ENCODE results near the gene BMPER. TPM values are rescaled to one million over a fixed set of nuclear protein-coding genes. Genes with fewer than 3 reads are reported as not detected.
A peak's percentile ranks its signal among the peaks of the same experiment; 100 is the strongest.

BMPER gene
- total and polyA plus RNA-seq, 2 donors (not counting 1 experiment from before 2014, with no cell fraction given): 12.2 to 15.9 TPM

- Histone ChIP-seq H3K27ac (ENCODE audit: insufficient read depth, low read length) (peak overlapping the region; percentile 88), H3K4me1 (ENCODE audit: control insufficient read depth, extremely low read depth, insufficient read depth, low read length) (peaks cover 16% of the 10 kb centered on the region), H3K9ac (ENCODE audit: insufficient read depth, low read length) (peak overlapping the region; percentile 86), H3K36me3 (ENCODE audit: control insufficient read depth, insufficient read depth, low read length) (no peaks in the 10 kb centered on the region), H2AFZ (ENCODE audit: low read length) (peak overlapping the region; percentile 95), H3K4me2 (ENCODE audit: extremely low read depth, insufficient read depth, low read length) (peak overlapping the region; percentile 99), H3K4me3 (replicated peaks in 1 of 4; ENCODE audit: control extremely low read depth in 1 of 4, insufficient read depth in 1 of 4, low read depth in 3 of 4, low read length in 4 of 4) (peak overlapping the region; percentile 75 to 89 (median 80)), H3K79me2 (ENCODE audit: control insufficient read depth, insufficient read depth, low read length) (peaks cover 3% of the 10 kb centered on the region), H3K9me3 (ENCODE audit: control insufficient read depth, insufficient read depth, low read depth, low read length) (no peaks in the 10 kb centered on the region), H3K27me3 (ENCODE audit: control insufficient read depth, insufficient read depth, low read length) (no peaks in the 10 kb centered on the region), H4K20me1 (ENCODE audit: control insufficient read depth, extremely low read depth, insufficient read depth, low read length) (no peaks in the 10 kb centered on the region)
- no peak for TF ChIP-seq EZH2 (IDR thresholded peaks at IDR 0.05; ENCODE audit: low read length, missing control alignments)
- TF ChIP-seq, protein P1, sequence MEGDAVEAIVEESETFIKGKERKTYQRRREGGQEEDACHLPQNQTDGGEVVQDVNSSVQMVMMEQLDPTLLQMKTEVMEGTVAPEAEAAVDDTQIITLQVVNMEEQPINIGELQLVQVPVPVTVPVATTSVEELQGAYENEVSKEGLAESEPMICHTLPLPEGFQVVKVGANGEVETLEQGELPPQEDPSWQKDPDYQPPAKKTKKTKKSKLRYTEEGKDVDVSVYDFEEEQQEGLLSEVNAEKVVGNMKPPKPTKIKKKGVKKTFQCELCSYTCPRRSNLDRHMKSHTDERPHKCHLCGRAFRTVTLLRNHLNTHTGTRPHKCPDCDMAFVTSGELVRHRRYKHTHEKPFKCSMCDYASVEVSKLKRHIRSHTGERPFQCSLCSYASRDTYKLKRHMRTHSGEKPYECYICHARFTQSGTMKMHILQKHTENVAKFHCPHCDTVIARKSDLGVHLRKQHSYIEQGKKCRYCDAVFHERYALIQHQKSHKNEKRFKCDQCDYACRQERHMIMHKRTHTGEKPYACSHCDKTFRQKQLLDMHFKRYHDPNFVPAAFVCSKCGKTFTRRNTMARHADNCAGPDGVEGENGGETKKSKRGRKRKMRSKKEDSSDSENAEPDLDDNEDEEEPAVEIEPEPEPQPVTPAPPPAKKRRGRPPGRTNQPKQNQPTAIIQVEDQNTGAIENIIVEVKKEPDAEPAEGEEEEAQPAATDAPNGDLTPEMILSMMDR (conservative IDR thresholded peaks at IDR 0.05 in 1 of 2, IDR thresholded peaks at IDR 0.05 in 1 of 2; ENCODE audit: low read depth in 1 of 2, low read length in 2 of 2): no peak
- peak; percentile 42 to 45 for DNase-seq (ENCODE audit: low read depth in 2 of 2)
These were observed 1.3 kb upstream of the BMPER start for GRCh38 chr7:33903791-33904680.

- H3K9me3 ChIP-seq (ENCODE audit: control insufficient read depth, insufficient read depth, low read depth, low read length): no peaks in the 10 kb centered on the region
These were observed 504 bp upstream of the BMPER start for GRCh38 chr7:33904681-33905388.

More at GRCh38 chr7:33904681-33905388, 504 bp upstream of the BMPER start:
- Histone ChIP-seq H3K79me2 (ENCODE audit: control insufficient read depth, insufficient read depth, low read length) (peaks cover 3% of the 10 kb centered on the region), H3K4me2 (ENCODE audit: extremely low read depth, insufficient read depth, low read length) (peak overlapping the region; percentile 99), H3K27me3 (ENCODE audit: control insufficient read depth, insufficient read depth, low read length) (no peaks in the 10 kb centered on the region), H4K20me1 (ENCODE audit: control insufficient read depth, extremely low read depth, insufficient read depth, low read length) (no peaks in the 10 kb centered on the region), H2AFZ (ENCODE audit: low read length) (peak overlapping the region; percentile 95), H3K4me3 (replicated peaks in 1 of 4; ENCODE audit: control extremely low read depth in 1 of 4, insufficient read depth in 1 of 4, low read depth in 3 of 4, low read length in 4 of 4) (peak overlapping the region; percentile 75 to 89 (median 80)), H3K9ac (ENCODE audit: insufficient read depth, low read length) (peak overlapping the region; percentile 86), H3K27ac (ENCODE audit: insufficient read depth, low read length) (peak overlapping the region; percentile 88), H3K4me1 (ENCODE audit: control insufficient read depth, extremely low read depth, insufficient read depth, low read length) (peaks cover 18% of the 10 kb centered on the region), H3K36me3 (ENCODE audit: control insufficient read depth, insufficient read depth, low read length) (no peaks in the 10 kb centered on the region)
- TF ChIP-seq, protein P1 (conservative IDR thresholded peaks at IDR 0.05 in 1 of 2, IDR thresholded peaks at IDR 0.05 in 1 of 2; ENCODE audit: low read depth in 1 of 2, low read length in 2 of 2): peak in 1 of 2 donors; percentile 15
- no peak for TF ChIP-seq EZH2 (IDR thresholded peaks at IDR 0.05; ENCODE audit: low read length, missing control alignments)
- peak; percentile 44 to 57 for DNase-seq (ENCODE audit: low read depth in 2 of 2)
